GM23338 (cell line): ENCODE results near the gene GOLGA6B. TPM values are rescaled to one million over a fixed set of nuclear protein-coding genes. Genes with fewer than 3 reads are reported as not detected.

Experiments used
- ATAC-seq: fragments of 200-7000 bp; cut with Tn5 transposase; 3 replicates; pipeline ENCODE4 v1.9.1; 2020
- DNase-seq: peaks from one replicate; pipeline ENCODE4 v3.0.0-alpha.2; 2015; ENCODE audit warnings: low spot score
- H2AFZ ChIP-seq: fragments of 200-600 bp; sonication (generic); 2 replicates; pipeline ENCODE4 v1.8.0; 2016; ENCODE audit warnings: antibody characterized with exemption, mild to moderate bottlenecking, moderate library complexity
- H3F3A ChIP-seq: fragments of 200-600 bp; sonication (generic); replicated peaks from 2 replicates; pipeline ENCODE4 v1.8.0; 2017; ENCODE audit warnings: antibody characterized with exemption, mixed run types, low read depth
- H3K27ac ChIP-seq: fragments of 200-600 bp; sonication (generic); 2 replicates; pipeline ENCODE4 v1.6.1; 2016; ENCODE audit warnings: low read depth
- H3K27me3 ChIP-seq: fragments of 200-600 bp; sonication (generic); 2 replicates; pipeline ENCODE4 v1.8.0; 2016; ENCODE audit warnings: mild to moderate bottlenecking, mixed run types, moderate library complexity; ENCODE audit not compliant: insufficient read depth
- H3K36me3 ChIP-seq: fragments of 200-600 bp; sonication (generic); 2 replicates; pipeline ENCODE4 v1.8.0; 2016; ENCODE audit warnings: mild to moderate bottlenecking; ENCODE audit not compliant: insufficient read depth
- H3K4me1 ChIP-seq: fragments of 200-600 bp; sonication (generic); 2 replicates; pipeline ENCODE4 v1.8.0; 2016; ENCODE audit warnings: mild to moderate bottlenecking, moderate library complexity; ENCODE audit not compliant: insufficient read depth
- H3K4me2 ChIP-seq: fragments of 200-600 bp; sonication (generic); 2 replicates; pipeline ENCODE4 v1.7.1; 2017; ENCODE audit warnings: mixed run types
- H3K4me3 ChIP-seq: fragments of 200-600 bp; sonication (generic); 2 replicates; pipeline ENCODE4 v1.6.1; 2016; ENCODE audit warnings: mixed run types
- H3K79me2 ChIP-seq: fragments of 200-600 bp; sonication (generic); replicated peaks from 2 replicates; pipeline ENCODE4 v1.8.0; 2017; ENCODE audit warnings: mild to moderate bottlenecking; ENCODE audit not compliant: insufficient read depth
- H3K9me2 ChIP-seq: fragments of 200-600 bp; sonication (generic); 2 replicates; pipeline ENCODE4 v1.8.0; 2017; ENCODE audit not compliant: insufficient read depth
- H4K20me1 ChIP-seq: fragments of 200-600 bp; sonication (generic); replicated peaks from 2 replicates; pipeline ENCODE4 v1.8.0; 2017; ENCODE audit warnings: mild to moderate bottlenecking; ENCODE audit not compliant: insufficient read depth
- H3K27ac Mint-ChIP-seq: 2 replicates; pipeline ENCODE4 v1.8.0; 2020; ENCODE audit warnings: inconsistent platforms, mild to moderate bottlenecking, moderate library complexity, mixed read lengths
- H3K27me3 Mint-ChIP-seq: 3 replicates; pipeline ENCODE4 v1.8.0; 2022; ENCODE audit warnings: low read depth, mild to moderate bottlenecking, moderate library complexity, mixed read lengths, inconsistent platforms; ENCODE audit not compliant: insufficient read depth, poor library complexity
- H3K36me3 Mint-ChIP-seq: 3 replicates; pipeline ENCODE4 v1.8.0; 2021; ENCODE audit warnings: low read depth, mild to moderate bottlenecking, inconsistent platforms, moderate library complexity, mixed read lengths
- H3K4me1 Mint-ChIP-seq: 3 replicates; pipeline ENCODE4 v1.8.0; 2020; ENCODE audit warnings: mild to moderate bottlenecking, inconsistent platforms, mixed read lengths
- H3K4me3 Mint-ChIP-seq: 3 replicates; pipeline ENCODE4 v1.8.0; 2021; ENCODE audit warnings: moderate library complexity, mild to moderate bottlenecking, inconsistent platforms, mixed read lengths
- H3K9me3 Mint-ChIP-seq: 3 replicates; pipeline ENCODE4 v1.8.0; 2020; ENCODE audit warnings: moderate library complexity, mild to moderate bottlenecking, inconsistent platforms, mixed read lengths
- CTCF ChIP-seq, 2 experiments: fragments of 200-600 bp in 1 of 2; sonication (generic) in 1 of 2; conservative IDR thresholded peaks; 2 replicates each; pipeline versions ENCODE4 v1.5.1 to v1.6.1; 2016 to 2017; ENCODE audit warnings: antibody characterized with exemption in 2 of 2, low read depth in 2 of 2, mild to moderate bottlenecking in 2 of 2, moderate library complexity in 1 of 2
- ETS1 ChIP-seq: IDR thresholded peaks from 2 replicates; pipeline ENCODE4 v1.6.1; 2016; ENCODE audit warnings: antibody characterized with exemption
- EZH2 ChIP-seq: fragments of 200-600 bp; sonication (generic); IDR thresholded peaks from one replicate; pipeline ENCODE4 v1.8.0; 2017; ENCODE audit warnings: antibody characterized with exemption, mild to moderate bottlenecking, low read depth; ENCODE audit not compliant: unreplicated experiment
- JUNB ChIP-seq: IDR thresholded peaks from one replicate; pipeline ENCODE4 v1.6.1; 2016; ENCODE audit warnings: antibody characterized with exemption; ENCODE audit not compliant: unreplicated experiment
- NANOG ChIP-seq: IDR thresholded peaks from 2 replicates; pipeline ENCODE4 v1.6.1; 2016; ENCODE audit warnings: antibody characterized with exemption, borderline replicate concordance
- POLR2AphosphoS5 ChIP-seq: IDR thresholded peaks from 2 replicates; pipeline ENCODE4 v1.6.1; 2016; ENCODE audit warnings: antibody characterized with exemption, low read depth
- REST ChIP-seq: IDR thresholded peaks from one replicate; pipeline ENCODE4 v1.6.1; 2018; ENCODE audit warnings: antibody characterized with exemption; ENCODE audit not compliant: unreplicated experiment
- STAT1 ChIP-seq: IDR thresholded peaks from one replicate; pipeline ENCODE4 v1.6.1; 2016; ENCODE audit warnings: antibody characterized with exemption; ENCODE audit not compliant: unreplicated experiment
- ZNF331 ChIP-seq: fragments of 250-450 bp; sonication (Bioruptor Pico); IDR thresholded peaks from 2 replicates; pipeline ENCODE4 v1.5.0; 2020; ENCODE audit warnings: low read depth, mild to moderate bottlenecking, moderate library complexity
- ZNF462 ChIP-seq: fragments of 250-450 bp; sonication (Bioruptor Pico); IDR thresholded peaks from 2 replicates; pipeline ENCODE4 v1.5.0; 2020; ENCODE audit warnings: mild to moderate bottlenecking, moderate library complexity
- polyA plus RNA-seq: library from polyadenylated mRNA; unstranded; fragments of >200 nt; fragmentation: Nextera tagmentation; extraction: Ambion mirVana; gene quantifications from 2 replicates; pipeline ENCODE4 v1.2.1, GENCODE V29; 2016
- total RNA-seq: library from RNA; depleted of rRNA; stranded (reverse); fragments of >200 nt; shearing (Covaris generic); gene quantifications from 2 replicates; pipeline ENCODE4 v1.2.3, GENCODE V29; 2014

GOLGA6B gene
- total and polyA plus RNA-seq, 2 experiments from 2014 or later: 0.65 TPM; not detected in 1

- TF ChIP-seq ZNF462 (CRISPR knock-in tag): no peak
- TF ChIP-seq NANOG: no peak
- no peak for TF ChIP-seq JUNB
- TF ChIP-seq STAT1: no peak
- no peak for TF ChIP-seq CTCF (conservative IDR thresholded peaks at IDR 0.05; ENCODE audit: low read depth in 2 of 2)
- no peak for TF ChIP-seq POLR2AphosphoS5
- no peak for TF ChIP-seq ZNF331 (CRISPR knock-in tag)
Measured at GRCh38 chr15:72680931-72681330, 26.4 kb downstream of the GOLGA6B start (continued).

GRCh38 chr15:72682772-72683171, 28.3 kb downstream of the GOLGA6B start:
- ATAC-seq (no peak), DNase-seq (peak; percentile 37)
- Histone ChIP-seq H3F3A (peaks cover 10% of the 10 kb centered on the region), H3K9me2 (no peaks in the 10 kb centered on the region), H3K27me3 (no peaks in the 10 kb centered on the region), H3K4me3 (no peak overlapping the region), H3K36me3 (no peaks in the 10 kb centered on the region), H3K4me1 (peaks cover 5% of the 10 kb centered on the region; the same call in 1 of the 2 replicates), H4K20me1 (no peaks in the 10 kb centered on the region), H3K79me2 (peaks cover 7% of the 10 kb centered on the region), H2AFZ (peak overlapping the region; percentile 3), H3K4me2 (no peak overlapping the region), H3K27ac (no peak overlapping the region)
- Mint-ChIP-seq H3K27ac (no peak overlapping the region), H3K27me3 (peaks cover 11% of the 10 kb centered on the region), H3K36me3 (no peaks in the 10 kb centered on the region), H3K4me1 (peaks cover 14% of the 10 kb centered on the region; the same call in 2 of the 3 replicates), H3K4me3 (no peak overlapping the region), H3K9me3 (no peaks in the 10 kb centered on the region)
- TF ChIP-seq CTCF (conservative IDR thresholded peaks at IDR 0.05; ENCODE audit: low read depth in 2 of 2): no peak
- no peak for TF ChIP-seq ETS1
- TF ChIP-seq REST: no peak
- no peak for TF ChIP-seq EZH2
- no peak for TF ChIP-seq STAT1
